Measurements from ENCODE around the gene ANKS1B.

The ANKS1B gene

GRCh38 chr12:99110868-99111267, 873.9 kb downstream of the ANKS1B start:
- no peak for TF ChIP-seq CTCF (conservative IDR thresholded peaks at IDR 0.05; ENCODE audit: low read depth, low read length)
- no peak overlapping the region for H3K4me3 ChIP-seq (ENCODE audit: low read depth, low read length)
- DNase-seq (ENCODE audit: low read depth): no peak

DNA sequence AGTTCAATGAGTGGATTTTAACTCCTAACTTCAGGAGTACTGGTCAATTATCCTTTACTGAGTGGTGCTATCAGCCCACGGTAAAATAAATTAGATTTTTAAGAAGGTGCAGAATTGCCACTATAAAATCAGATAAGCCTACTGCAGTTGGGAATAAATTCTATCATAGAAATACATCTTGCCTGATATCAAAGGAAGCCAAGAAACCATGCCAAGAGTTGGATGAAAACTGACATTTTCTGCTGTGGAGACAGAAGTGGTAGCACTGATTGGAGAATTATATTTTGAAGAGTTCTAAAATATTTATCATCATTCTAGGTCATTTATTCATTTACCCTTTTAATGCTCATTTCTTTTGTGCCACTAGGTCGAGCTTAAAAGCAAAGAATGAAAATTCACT, 874.5 kb downstream of the ANKS1B start:
- DNase-seq (ENCODE audit: low read depth): no peak
- H3K4me3 ChIP-seq (ENCODE audit: low read depth, low read length): no peak overlapping the region
- TF ChIP-seq CTCF (conservative IDR thresholded peaks at IDR 0.05; ENCODE audit: low read depth, low read length): no peak

DNA sequence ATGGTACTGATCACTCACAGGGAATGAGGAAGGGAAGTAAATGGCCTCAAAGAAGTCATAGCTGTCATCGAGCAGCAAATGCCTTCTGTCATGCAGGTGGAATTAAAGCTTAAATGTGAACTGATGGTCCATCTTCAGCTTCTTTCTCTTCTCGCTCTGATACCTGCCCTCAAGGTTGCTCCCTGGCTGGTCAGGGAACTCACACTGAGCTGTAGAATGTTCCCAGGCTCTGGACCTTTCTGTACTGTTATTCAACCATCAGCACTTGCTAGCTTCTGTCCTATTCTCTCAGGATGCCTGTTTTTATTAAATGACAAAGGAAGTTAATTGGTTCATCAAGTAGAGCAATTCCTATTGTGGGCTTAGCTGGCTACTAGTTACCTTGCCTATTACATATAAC, 875.8 kb downstream of the ANKS1B start:
- TF ChIP-seq CTCF (conservative IDR thresholded peaks at IDR 0.05; ENCODE audit: low read depth, low read length): no peak
- no peak for DNase-seq (ENCODE audit: low read depth)
- no peak overlapping the region for H3K4me3 ChIP-seq (ENCODE audit: low read depth, low read length)

DNA sequence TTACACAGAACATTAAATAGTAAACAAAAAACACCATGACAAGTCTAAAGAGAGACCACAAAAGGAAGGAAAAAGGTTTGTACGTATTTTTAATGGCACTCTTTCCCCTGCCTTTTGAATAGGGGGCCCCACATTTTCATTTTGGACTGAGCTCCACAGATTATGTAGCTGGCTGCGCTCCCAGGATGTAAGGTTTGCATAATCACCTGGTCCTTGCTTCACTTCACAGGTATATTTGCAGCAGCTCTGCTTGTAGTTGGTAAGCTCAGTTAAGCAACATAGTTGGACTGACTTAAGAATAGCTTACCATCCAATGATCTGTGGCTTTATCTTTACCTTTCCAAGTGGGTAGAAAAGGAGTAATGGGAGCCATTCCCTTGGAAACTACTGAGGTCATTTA, 885.0 kb downstream of the ANKS1B start:
- no peak for DNase-seq (ENCODE audit: low read depth)
- no peak for TF ChIP-seq CTCF (conservative IDR thresholded peaks at IDR 0.05; ENCODE audit: low read depth, low read length)

DNA sequence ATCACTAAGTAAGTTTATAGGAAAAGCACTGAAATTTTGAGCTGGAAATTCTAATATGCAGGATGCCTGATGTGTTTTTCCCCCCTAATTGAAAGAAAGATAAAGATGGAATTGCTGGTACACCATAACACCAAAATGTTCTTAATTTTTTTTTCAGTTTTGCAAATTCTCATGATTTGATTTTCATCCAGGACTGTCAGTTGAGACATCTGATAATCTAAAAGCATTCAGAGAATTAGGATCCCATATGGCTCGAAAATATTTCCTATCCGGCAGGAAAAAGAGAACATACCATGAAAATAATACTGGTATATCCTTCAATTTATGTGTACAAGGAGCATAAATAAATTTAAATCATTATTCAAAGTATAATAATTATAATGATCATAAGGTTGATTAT, 887.6 kb downstream of the ANKS1B start:
- TF ChIP-seq CTCF (conservative IDR thresholded peaks at IDR 0.05; ENCODE audit: low read depth, low read length): no peak
- no peak for DNase-seq (ENCODE audit: low read depth)
- no peak overlapping the region for H3K4me3 ChIP-seq (ENCODE audit: low read depth, low read length)

More for the DNA sequence above, 885.0 kb downstream of the ANKS1B start:
- H3K4me3 ChIP-seq (ENCODE audit: low read depth, low read length): no peak overlapping the region

DNA sequence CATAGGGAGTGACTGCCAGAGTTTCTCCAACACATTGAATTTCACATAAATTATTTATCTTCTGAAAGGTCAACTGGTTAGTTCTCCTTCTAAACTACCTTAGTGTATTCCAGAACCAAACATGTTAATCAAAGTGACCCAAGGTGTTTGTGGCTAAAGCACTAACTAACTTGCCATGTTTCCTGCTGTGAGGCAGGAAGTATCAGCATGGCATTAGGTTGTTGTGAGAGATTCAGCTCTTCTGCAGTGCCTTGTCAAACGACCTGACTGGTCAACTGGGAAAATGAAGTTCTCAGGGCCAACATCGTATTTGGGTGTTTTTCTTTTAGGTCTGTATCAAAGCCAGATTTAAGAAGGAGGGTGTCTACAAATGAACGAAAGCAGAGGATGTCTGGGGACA, 891.6 kb downstream of the ANKS1B start:
- no peak for TF ChIP-seq CTCF (conservative IDR thresholded peaks at IDR 0.05; ENCODE audit: low read depth, low read length)
- H3K4me3 ChIP-seq (ENCODE audit: low read depth, low read length): no peak overlapping the region
- DNase-seq (ENCODE audit: low read depth): no peak

DNA sequence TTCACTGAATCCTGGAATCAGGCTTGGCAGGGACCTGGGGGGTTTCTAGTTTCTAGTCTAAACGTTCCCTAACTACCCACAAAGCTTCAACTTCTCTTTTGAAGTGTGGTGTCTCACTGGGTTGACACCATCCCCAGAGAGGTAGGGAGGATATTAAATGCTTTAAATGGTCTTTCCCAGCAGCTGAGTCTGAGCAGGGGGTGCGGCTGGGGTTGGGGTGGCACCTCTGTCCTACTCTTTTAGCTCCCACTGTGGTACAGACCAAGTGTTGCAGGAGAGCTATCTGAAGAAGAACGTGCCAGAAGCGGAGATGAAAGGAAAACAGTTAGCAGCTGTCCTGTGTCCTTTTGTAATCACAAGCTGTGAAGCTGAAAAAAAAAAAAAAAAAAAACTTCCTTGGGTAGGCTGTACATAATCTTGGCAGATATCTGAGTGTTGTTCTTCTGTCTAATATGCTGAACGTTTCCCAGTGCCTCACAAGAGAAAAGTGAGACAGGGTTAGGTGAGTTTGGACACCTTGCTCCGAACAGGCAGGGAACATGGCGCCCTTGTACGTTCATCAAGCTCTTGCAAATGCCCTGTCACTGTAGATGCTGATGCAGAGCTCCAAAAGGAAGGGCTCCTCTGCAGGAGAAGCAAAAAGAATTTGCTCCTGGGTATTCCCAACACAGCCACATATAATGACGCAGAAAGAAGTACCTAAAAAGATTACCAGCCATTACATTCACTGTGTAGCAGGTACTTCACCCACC, 892.5 kb downstream of the ANKS1B start:
- no peak for TF ChIP-seq CTCF (conservative IDR thresholded peaks at IDR 0.05; ENCODE audit: low read depth, low read length)
- H3K4me3 ChIP-seq (ENCODE audit: low read depth, low read length): no peak overlapping the region
- DNase-seq (ENCODE audit: low read depth): no peak

Measured in choroid plexus epithelial cell (primary cell).